ENCODE data around the gene CYFIP2. TPM values are rescaled to one million over a fixed set of nuclear protein-coding genes. Genes with fewer than 3 reads are reported as not detected.

CYFIP2 gene
- total and polyA plus RNA-seq, 10 of the 15 experiments (the other 5 are each of a cell fraction or from before 2014, with no cell fraction given) = 43.4 to 173 (median 96.0) TPM

DNA sequence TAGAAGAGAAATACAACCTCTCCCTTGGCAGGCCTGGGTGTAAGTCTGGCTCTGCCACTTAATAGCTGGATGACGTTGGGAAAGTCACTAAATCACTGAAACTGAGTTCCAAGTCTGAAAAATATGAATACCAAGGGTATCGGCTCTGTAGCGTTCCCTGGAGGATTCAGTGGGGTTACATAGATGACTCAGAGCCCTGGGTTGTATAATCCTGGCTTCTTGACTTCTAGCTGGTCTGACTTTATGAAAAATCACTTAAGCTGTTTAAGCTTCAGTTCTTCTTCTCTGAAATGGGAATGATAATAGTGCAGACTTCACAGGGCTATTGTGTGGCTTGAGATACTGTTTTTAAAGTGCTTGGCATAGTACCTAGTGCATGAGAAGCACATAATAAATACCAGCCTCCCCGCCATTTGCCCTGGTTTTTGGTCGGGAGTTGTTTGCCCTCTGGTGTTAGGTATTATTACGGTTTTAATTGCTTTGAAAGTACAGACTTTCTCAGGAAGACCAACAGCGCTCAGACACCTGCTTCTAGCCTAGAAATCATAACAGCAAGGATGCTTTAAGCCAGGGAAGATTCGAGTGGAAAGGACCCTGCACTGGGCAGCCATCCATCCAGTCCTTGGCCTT is 43.0 kb downstream of the CYFIP2 start:
- intact Hi-C loops (cut with micrococcal nuclease; ENCODE audit: unreplicated experiment) (no loop called here), in situ Hi-C loops (cut with MboI) (no loop called here)
- ChIA-PET RAD21 (ENCODE audit: unreplicated experiment) (interaction anchor here (0.6 to 6.7 kb wide), 10 partner anchors 31 to 166 kb away, joined by 3 to 72 read pairs (median 4); partner anchors contain the start of gene MED7), CTCF (interaction anchor here (0.6 to 13.9 kb wide), 15 partner anchors 9 to 166 kb away, joined by 3 to 213 read pairs (median 4); partner anchors contain the start of gene MED7), SMC1A (ENCODE audit: uncharacterized antibody, unreplicated experiment) (interaction anchor here (1.0 to 10.4 kb wide), 16 partner anchors 8 to 174 kb away, joined by 3 to 132 read pairs (median 4); no protein-coding TSS in a partner anchor), POLR2A (interaction anchor here (0.6 to 1.2 kb wide), 4 partner anchors 35 to 166 kb away, joined by 3 to 5 read pairs (median 4); partner anchors contain the start of gene MED7)
- no peaks in the 10 kb centered on the region for H4K20me1 ChIP-seq (ENCODE audit: control insufficient read depth, insufficient read depth)
- H3K9ac ChIP-seq (ENCODE audit: control insufficient read depth, insufficient read depth, low read length) = no peak overlapping the region; the same call in 1 of the 2 replicates
- DNase-seq (ENCODE audit: low read depth, low spot score) (peak; percentile 27), FAIRE-seq (peak; percentile 54), ATAC-seq (peak; percentile 69)
- H3K9me3 ChIP-seq (replicated peaks; ENCODE audit: control insufficient read depth, insufficient read depth, low read length) = no peaks in the 10 kb centered on the region
- no peaks in the 10 kb centered on the region for H3K27me3 ChIP-seq (replicated peaks in 1 of 2; ENCODE audit: control insufficient read depth in 2 of 2, insufficient read depth in 2 of 2, low read length in 1 of 2)
- 27% methylated on average over 8 of the region's 8 CpGs for WGBS (ENCODE audit: insufficient coverage, insufficient replicate concordance, low lambda C conversion rate, missing lambda C conversion rate)
- no TSS peak for BruUV-seq (replicated peaks)
- no peak overlapping the region for H3K4me3 ChIP-seq
- H3K79me2 ChIP-seq (ENCODE audit: control insufficient read depth, insufficient read depth, low read length) = no peaks in the 10 kb centered on the region
- peaks cover 18 to 23% of the 10 kb centered on the region in 2 experiments for H3K36me3 ChIP-seq (ENCODE audit: control insufficient read depth in 2 of 2, insufficient read depth in 2 of 2, low read length in 1 of 2)
- H3K4me2 ChIP-seq (ENCODE audit: control insufficient read depth, insufficient read depth) = no peak overlapping the region
- H2AFZ ChIP-seq (ENCODE audit: control insufficient read depth, low read depth, low read length) = no peak overlapping the region
- H3K4me1 ChIP-seq (ENCODE audit: control insufficient read depth, insufficient read depth, low read length) = no peaks in the 10 kb centered on the region
- 0 out of 2 replicates have a peak overlapping the region, but pooled peaks have one; percentile 30 for H3K27ac ChIP-seq (ENCODE audit: control insufficient read depth, insufficient read depth)
- TF ChIP-seq JUND (IDR thresholded peaks at IDR 0.05; ENCODE audit: low read depth, low read length) (0 out of 2 replicates have a peak, but pooled peaks have one; percentile 13), GATAD2B (conservative IDR thresholded peaks at IDR 0.05; ENCODE audit: low read depth) (no peak), MYB (IDR thresholded peaks at IDR 0.05; ENCODE audit: borderline replicate concordance, low read depth, low read length) (no peak), JUNB (IDR thresholded peaks at IDR 0.05) (peak; percentile 47; the same call in 1 of the 2 replicates), RAD21 (IDR thresholded peaks at IDR 0.05; ENCODE audit: insufficient read depth, low read depth, low read length) (peak; percentile 55), ZNF24 (IDR thresholded peaks at IDR 0.05) (peak; percentile 19; the same call in 1 of the 2 replicates), SMC3 (IDR thresholded peaks at IDR 0.05; ENCODE audit: borderline replicate concordance, low read length) (peak; percentile 27; the same call in 1 of the 2 replicates), ESRRA (IDR thresholded peaks at IDR 0.05; ENCODE audit: low read length) (no peak), CTCF (IDR thresholded peaks at IDR 0.05 in 2 of 3, conservative IDR thresholded peaks at IDR 0.05 in 1 of 3; ENCODE audit: control insufficient read depth in 2 of 3, extremely low read depth in 1 of 3, insufficient read depth in 1 of 3, low read depth in 3 of 3, low read length in 3 of 3) (peak in 2 of 3 experiments; percentile 14 to 35; a peak in 3 of 6 replicates), MEF2B (IDR thresholded peaks at IDR 0.05; ENCODE audit: partially characterized antibody, poor library complexity, severe bottlenecking) (peak; percentile 91)
- TF ChIP-seq, protein P1, sequence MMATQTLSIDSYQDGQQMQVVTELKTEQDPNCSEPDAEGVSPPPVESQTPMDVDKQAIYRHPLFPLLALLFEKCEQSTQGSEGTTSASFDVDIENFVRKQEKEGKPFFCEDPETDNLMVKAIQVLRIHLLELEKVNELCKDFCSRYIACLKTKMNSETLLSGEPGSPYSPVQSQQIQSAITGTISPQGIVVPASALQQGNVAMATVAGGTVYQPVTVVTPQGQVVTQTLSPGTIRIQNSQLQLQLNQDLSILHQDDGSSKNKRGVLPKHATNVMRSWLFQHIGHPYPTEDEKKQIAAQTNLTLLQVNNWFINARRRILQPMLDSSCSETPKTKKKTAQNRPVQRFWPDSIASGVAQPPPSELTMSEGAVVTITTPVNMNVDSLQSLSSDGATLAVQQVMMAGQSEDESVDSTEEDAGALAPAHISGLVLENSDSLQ (IDR thresholded peaks at IDR 0.05) = no peak
- TF ChIP-seq, protein P2, sequence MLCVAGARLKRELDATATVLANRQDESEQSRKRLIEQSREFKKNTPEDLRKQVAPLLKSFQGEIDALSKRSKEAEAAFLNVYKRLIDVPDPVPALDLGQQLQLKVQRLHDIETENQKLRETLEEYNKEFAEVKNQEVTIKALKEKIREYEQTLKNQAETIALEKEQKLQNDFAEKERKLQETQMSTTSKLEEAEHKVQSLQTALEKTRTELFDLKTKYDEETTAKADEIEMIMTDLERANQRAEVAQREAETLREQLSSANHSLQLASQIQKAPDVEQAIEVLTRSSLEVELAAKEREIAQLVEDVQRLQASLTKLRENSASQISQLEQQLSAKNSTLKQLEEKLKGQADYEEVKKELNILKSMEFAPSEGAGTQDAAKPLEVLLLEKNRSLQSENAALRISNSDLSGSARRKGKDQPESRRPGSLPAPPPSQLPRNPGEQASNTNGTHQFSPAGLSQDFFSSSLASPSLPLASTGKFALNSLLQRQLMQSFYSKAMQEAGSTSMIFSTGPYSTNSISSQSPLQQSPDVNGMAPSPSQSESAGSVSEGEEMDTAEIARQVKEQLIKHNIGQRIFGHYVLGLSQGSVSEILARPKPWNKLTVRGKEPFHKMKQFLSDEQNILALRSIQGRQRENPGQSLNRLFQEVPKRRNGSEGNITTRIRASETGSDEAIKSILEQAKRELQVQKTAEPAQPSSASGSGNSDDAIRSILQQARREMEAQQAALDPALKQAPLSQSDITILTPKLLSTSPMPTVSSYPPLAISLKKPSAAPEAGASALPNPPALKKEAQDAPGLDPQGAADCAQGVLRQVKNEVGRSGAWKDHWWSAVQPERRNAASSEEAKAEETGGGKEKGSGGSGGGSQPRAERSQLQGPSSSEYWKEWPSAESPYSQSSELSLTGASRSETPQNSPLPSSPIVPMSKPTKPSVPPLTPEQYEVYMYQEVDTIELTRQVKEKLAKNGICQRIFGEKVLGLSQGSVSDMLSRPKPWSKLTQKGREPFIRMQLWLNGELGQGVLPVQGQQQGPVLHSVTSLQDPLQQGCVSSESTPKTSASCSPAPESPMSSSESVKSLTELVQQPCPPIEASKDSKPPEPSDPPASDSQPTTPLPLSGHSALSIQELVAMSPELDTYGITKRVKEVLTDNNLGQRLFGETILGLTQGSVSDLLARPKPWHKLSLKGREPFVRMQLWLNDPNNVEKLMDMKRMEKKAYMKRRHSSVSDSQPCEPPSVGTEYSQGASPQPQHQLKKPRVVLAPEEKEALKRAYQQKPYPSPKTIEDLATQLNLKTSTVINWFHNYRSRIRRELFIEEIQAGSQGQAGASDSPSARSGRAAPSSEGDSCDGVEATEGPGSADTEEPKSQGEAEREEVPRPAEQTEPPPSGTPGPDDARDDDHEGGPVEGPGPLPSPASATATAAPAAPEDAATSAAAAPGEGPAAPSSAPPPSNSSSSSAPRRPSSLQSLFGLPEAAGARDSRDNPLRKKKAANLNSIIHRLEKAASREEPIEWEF (IDR thresholded peaks at IDR 0.05; ENCODE audit: insufficient replicate concordance, low read depth, low read length) = no peak
